T-cell (primary cell): ENCODE measurements around the gene ZCCHC24. TPM values are rescaled to one million over a fixed set of nuclear protein-coding genes. Genes with fewer than 3 reads are reported as not detected.
"Not testable (repeated sequence)": the region's sequence is repeated elsewhere in the genome, so short reads cannot be mapped to it uniquely, and the experiment has no call there.

ENCODE experiments used
- ATAC-seq, 4 experiments: fragments of 200-7000 bp in 3 of 4; fragments of 150-1000 bp in 1 of 4; cut with Tn5 transposase; replicated peaks in 1 of 4; 1 replicate in 3 of 4; 2 replicates in 1 of 4; pipeline ENCODE4 v1.10.0; 2021; ENCODE audit warnings: moderate library complexity in 3 of 4, mild to moderate bottlenecking in 2 of 4, moderate number of reproducible peaks in 1 of 4
- CTCF ChIA-PET, 2 donors: fragments of 300-600 bp; sonication (Branson Sonifier 250); formaldehyde crosslinking; loops; one replicate each; lab custom pipeline; 2022; ENCODE audit warnings: antibody characterized with exemption in 2 of 2; lab: Charles Lee
- POLR2A ChIA-PET, 2 donors: fragments of 300-600 bp; sonication (Branson Sonifier 250); formaldehyde crosslinking; loops; one replicate each; lab custom pipeline; 2022; ENCODE audit warnings: antibody characterized with exemption in 2 of 2; lab: Charles Lee
- DNase-seq, 35 experiments: peaks; one replicate each; pipeline versions ENCODE4 v3.0.0 to v3.0.0-alpha.2; 2013 to 2023
- H3K27ac ChIP-seq: one replicate; pipeline ENCODE4 v1.5.1; 2013; ENCODE audit warnings: low read length
- H3K27me3 ChIP-seq, 2 experiments: replicated peaks in 1 of 2; 1 replicate in 1 of 2; 2 replicates in 1 of 2; pipeline versions ENCODE4 v1.6.1 to v1.7.0; 2013; ENCODE audit warnings: low read length in 1 of 2, mixed read lengths in 1 of 2; ENCODE audit not compliant: control insufficient read depth in 2 of 2, insufficient read depth in 2 of 2; ENCODE audit errors: extremely low read depth in 1 of 2
- H3K36me3 ChIP-seq, 2 donors: 1 replicate in 1 of 2; 2 replicates in 1 of 2; pipeline versions ENCODE4 v1.6.1 to v1.7.0; 2013; ENCODE audit warnings: low read length in 1 of 2; ENCODE audit not compliant: control insufficient read depth in 2 of 2, insufficient read depth in 1 of 2; ENCODE audit errors: extremely low read depth in 1 of 2
- H3K4me1 ChIP-seq, 2 experiments: 1 replicate in 1 of 2; 2 replicates in 1 of 2; pipeline versions ENCODE4 v1.6.1 to v1.7.0; 2013; ENCODE audit warnings: low read length in 2 of 2, mixed read lengths in 1 of 2; ENCODE audit not compliant: insufficient read depth in 2 of 2, control insufficient read depth in 1 of 2; ENCODE audit errors: extremely low read depth in 1 of 2
- H3K4me3 ChIP-seq, 2 donors: 1 replicate in 1 of 2; 2 replicates in 1 of 2; pipeline versions ENCODE4 v1.5.1 to v1.7.0; 2013; ENCODE audit warnings: mild to moderate bottlenecking in 2 of 2, low read length in 1 of 2, moderate library complexity in 1 of 2; ENCODE audit not compliant: control insufficient read depth in 1 of 2; ENCODE audit errors: extremely low read depth in 1 of 2
- H3K9me3 ChIP-seq: 2 replicates; pipeline ENCODE4 v1.7.0; 2013
- H3K27ac Mint-ChIP-seq, 2 donors: one replicate each; pipeline ENCODE4 v1.8.0; 2020 to 2021; ENCODE audit warnings: mild to moderate bottlenecking in 2 of 2, mixed read lengths in 2 of 2
- H3K27me3 Mint-ChIP-seq, 2 donors: one replicate each; pipeline ENCODE4 v1.8.0; 2021 to 2022; ENCODE audit warnings: mixed read lengths in 2 of 2
- H3K36me3 Mint-ChIP-seq: one replicate; pipeline ENCODE4 v1.8.0; 2021; ENCODE audit warnings: mixed read lengths
- H3K4me1 Mint-ChIP-seq, 3 donors: one replicate each; pipeline ENCODE4 v1.8.0; 2020 to 2022; ENCODE audit warnings: mixed read lengths in 3 of 3, mild to moderate bottlenecking in 1 of 3
- H3K4me3 Mint-ChIP-seq, 3 donors: one replicate each; pipeline ENCODE4 v1.8.0; 2020 to 2022; ENCODE audit warnings: mild to moderate bottlenecking in 3 of 3, mixed read lengths in 3 of 3, moderate library complexity in 3 of 3
- H3K9me3 Mint-ChIP-seq, 3 donors: one replicate each; pipeline ENCODE4 v1.8.0; 2020 to 2022; ENCODE audit warnings: mixed read lengths in 3 of 3
- WGBS: methylation state at CpG from one replicate; pipeline ENCODE4 v1.1.5; 2013; ENCODE audit warnings: missing lambda C conversion rate; ENCODE audit not compliant: insufficient coverage; 5-methylcytosine and 5-hydroxymethylcytosine counted together
- total RNA-seq, 35 experiments: library from RNA in 6 of 35; stranded (reverse) in 6 of 35; fragments of 120-200 nt in 1 of 35; gene quantifications; one replicate each; pipeline versions ENCODE4 v1.2.1 to v1.2.4 and lab custom pipeline; 2013 to 2026

Gene ZCCHC24
- total RNA-seq, 5 donors from 2014 or later (not counting 1 experiment from before 2014, with no cell fraction given), result 0.60 to 2.4 (median 1.9) TPM

DNA sequence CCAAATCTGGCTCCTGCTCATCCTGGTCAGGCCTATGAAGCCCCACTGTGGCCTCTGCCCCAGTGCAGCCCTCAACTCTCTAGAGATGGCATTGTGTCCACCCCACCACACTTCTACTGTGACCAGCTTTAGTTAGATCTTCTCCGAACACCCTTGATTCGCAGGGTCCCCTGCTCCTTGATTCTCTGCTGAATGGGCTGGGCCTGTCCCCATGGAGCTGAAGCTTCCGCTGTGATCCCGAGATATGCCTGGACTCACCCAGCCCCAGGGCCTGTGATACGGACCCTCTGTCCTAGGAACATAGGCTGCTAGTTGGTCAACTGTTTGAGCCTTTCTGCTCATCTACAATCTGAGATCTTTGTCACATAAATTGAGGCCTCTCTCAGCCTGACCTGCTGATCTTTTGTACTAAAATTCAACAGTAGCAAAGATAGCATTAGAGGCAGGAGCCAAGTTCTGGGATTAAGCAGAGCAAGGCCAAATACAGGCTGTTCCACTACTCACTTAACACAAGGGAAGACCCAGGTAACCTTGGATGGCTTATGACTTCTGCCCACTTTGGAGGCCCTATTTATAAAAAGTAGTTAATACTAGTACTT, 104.7 kb downstream of the ZCCHC24 start:
- no peaks in the 10 kb centered on the region for H3K36me3 ChIP-seq
- WGBS, result 95% methylated on average over 5 of the region's 5 CpGs
- Mint-ChIP-seq H3K27ac (no peak overlapping the region), H3K27me3 (no peaks in the 10 kb centered on the region), H3K4me3 (no peak overlapping the region), H3K36me3 (no peaks in the 10 kb centered on the region), H3K4me1 (peaks cover 1 to 11% (median 10%) of the 10 kb centered on the region in 3 donors), H3K9me3 (no peaks in the 10 kb centered on the region)
- no peak overlapping the region for H3K4me3 ChIP-seq
- ATAC-seq (no peak), DNase-seq (no peak)
- H3K27me3 ChIP-seq, result no peaks in the 10 kb centered on the region
- H3K9me3 ChIP-seq, result no peaks in the 10 kb centered on the region
- ChIA-PET CTCF (interaction anchor here in 1 of 2 donors (1.6 kb wide), 1 partner anchor 17 kb away, joined by 5 read pairs; no protein-coding TSS in a partner anchor), POLR2A (interaction anchor here (0.6 to 0.7 kb wide), 4 partner anchors 9 to 1134 kb away, joined by 3 to 9 read pairs (median 3); no protein-coding TSS in a partner anchor)
- peaks cover 0 to 9% of the 10 kb centered on the region in 2 experiments for H3K4me1 ChIP-seq
- H3K27ac ChIP-seq, result no peak overlapping the region

DNA sequence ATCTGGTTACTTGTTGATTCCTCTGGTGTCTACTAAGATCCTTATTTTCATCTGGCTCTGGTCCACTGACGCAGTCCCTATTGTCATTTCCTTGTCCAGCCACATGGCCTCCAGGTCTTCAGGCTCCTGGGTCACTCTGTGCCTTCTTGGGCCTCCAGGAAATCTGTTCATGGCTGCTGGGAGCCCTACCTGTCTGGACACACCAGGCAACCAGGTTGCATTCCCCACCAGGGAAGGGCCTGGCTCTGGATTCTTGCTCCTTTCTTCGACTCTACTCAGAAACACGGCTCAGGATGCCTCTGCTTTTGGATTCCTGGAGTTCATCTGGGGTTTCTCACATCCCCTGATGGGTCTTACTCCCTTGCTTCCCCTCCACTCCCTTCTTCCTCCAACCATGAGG, 106.2 kb downstream of the ZCCHC24 start:
- CTCF ChIA-PET, result no interaction called here
- Histone ChIP-seq H3K36me3 (no peaks in the 10 kb centered on the region), H3K27ac (no peak overlapping the region), H3K27me3 (no peaks in the 10 kb centered on the region), H3K4me1 (peaks cover 0 to 9% of the 10 kb centered on the region in 2 experiments), H3K4me3 (no peak overlapping the region), H3K9me3 (no peaks in the 10 kb centered on the region)
- Mint-ChIP-seq H3K27ac (no peak overlapping the region), H3K4me3 (no peak overlapping the region), H3K4me1 (peaks cover 1 to 10% (median 8%) of the 10 kb centered on the region in 3 donors), H3K9me3 (no peaks in the 10 kb centered on the region), H3K36me3 (no peaks in the 10 kb centered on the region), H3K27me3 (no peaks in the 10 kb centered on the region)
- no peak for DNase-seq
- POLR2A ChIA-PET, result no interaction called here
- WGBS, result 100% methylated on average over 3 of the region's 3 CpGs
- ATAC-seq, result no peak

DNA sequence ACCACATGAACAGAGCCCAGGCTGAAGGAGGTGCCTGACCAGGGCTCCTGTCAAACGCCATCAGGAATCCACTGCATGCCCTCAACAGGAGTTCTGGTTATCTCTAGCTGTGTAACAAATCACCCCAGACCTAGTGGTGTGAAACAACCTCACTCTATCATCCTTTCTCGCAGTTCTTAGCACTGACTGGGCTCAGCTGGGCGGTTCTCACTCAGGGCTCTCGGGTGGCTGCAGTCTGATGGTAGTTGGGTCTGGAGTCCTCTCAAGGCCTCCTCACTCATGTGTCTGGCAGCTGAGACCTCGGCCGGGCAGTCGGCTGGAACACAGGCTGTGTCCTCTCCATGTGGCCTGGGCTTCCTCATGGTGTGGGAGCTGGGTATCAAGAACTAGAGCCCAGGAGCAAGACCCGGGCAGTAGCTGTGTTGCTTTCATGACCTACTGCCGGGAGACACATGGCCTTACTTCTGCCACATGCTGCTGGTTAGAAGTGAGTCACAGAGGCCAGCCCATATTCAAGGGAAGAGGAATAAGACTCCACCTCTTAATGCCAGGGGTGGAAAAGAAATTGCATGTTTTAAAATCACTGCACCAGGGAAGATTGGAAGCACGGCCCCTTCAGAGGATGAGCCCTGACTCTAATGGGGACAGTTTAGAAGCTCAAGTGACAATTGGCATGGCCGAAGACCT, 107.5 kb downstream of the ZCCHC24 start:
- ATAC-seq, H3K27me3 Mint-ChIP-seq, H3K4me1 Mint-ChIP-seq, H3K4me1 ChIP-seq, H3K27me3 ChIP-seq, H3K36me3 ChIP-seq, POLR2A ChIA-PET, H3K9me3 Mint-ChIP-seq, H3K4me3 Mint-ChIP-seq, H3K36me3 Mint-ChIP-seq, H3K27ac ChIP-seq, H3K9me3 ChIP-seq, H3K27ac Mint-ChIP-seq, H3K4me3 ChIP-seq, DNase-seq: not testable (repeated sequence)
- WGBS, result 86% methylated on average over 1 of the region's 11 CpGs
- CTCF ChIA-PET, result interaction anchor here in 1 of 2 donors (0.8 kb wide), 1 partner anchor 108 kb away, joined by 7 read pairs; no protein-coding TSS in a partner anchor

DNA sequence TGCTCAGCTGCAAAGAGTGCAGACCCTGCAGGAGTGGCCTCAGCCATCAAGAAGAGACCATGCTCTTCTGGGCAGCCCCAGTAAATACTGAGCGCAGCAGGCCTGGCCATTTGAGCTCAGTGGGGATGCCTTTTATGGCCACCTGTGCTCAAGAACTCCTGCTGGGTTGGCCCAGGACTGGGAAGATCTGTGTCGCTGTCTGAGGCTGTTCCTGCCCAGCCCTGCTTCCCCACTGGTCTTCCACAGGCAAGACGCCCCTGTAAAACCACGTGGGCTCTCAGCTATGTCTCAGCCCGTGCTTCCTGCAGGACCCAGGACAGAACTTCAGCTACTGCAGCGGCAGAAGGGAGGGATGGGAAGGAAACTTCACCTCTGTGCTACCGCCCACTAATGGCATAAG, 108.7 kb downstream of the ZCCHC24 start:
- no peaks in the 10 kb centered on the region for H3K27me3 Mint-ChIP-seq
- ATAC-seq (no peak), DNase-seq (no peak)
- Histone ChIP-seq H3K4me1 (peaks cover 3 to 5% of the 10 kb centered on the region in 2 experiments), H3K9me3 (no peaks in the 10 kb centered on the region), H3K27me3 (no peaks in the 10 kb centered on the region), H3K36me3 (no peaks in the 10 kb centered on the region), H3K27ac (no peak overlapping the region), H3K4me3 (no peak overlapping the region)
- peaks cover 4 to 12% (median 4%) of the 10 kb centered on the region in 3 donors for H3K4me1 Mint-ChIP-seq
- no peaks in the 10 kb centered on the region for H3K36me3 Mint-ChIP-seq
- no peaks in the 10 kb centered on the region for H3K9me3 Mint-ChIP-seq
- CTCF ChIA-PET, result interaction anchor here in 1 of 2 donors (0.7 to 1.4 kb wide), 2 partner anchors 9 to 15 kb away, joined by 3 to 8 read pairs; no protein-coding TSS in a partner anchor
- POLR2A ChIA-PET, result no interaction called here
- 66% methylated on average over 3 of the region's 7 CpGs for WGBS
- no peak overlapping the region for H3K4me3 Mint-ChIP-seq
- no peak overlapping the region for H3K27ac Mint-ChIP-seq

DNA sequence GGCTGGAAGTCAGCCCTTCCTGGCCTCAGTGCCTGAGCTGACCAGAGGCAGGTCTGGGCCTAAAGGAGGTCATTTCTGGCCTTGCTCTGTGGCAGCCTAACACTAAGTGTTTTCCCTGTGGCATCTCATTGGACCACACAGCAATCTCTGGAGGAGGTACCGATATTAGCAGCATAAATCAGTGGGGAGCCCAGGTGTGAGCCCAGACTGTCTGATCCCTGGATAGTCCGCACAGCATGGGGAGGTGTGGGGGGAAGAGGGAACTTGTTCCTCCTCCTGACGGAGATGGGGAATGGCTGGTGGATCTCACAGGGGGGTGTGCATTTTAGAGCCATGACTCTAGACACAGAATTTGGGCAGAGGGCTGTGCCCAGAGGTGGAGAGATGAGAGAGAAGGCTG, 109.1 kb downstream of the ZCCHC24 start:
- Histone ChIP-seq H3K36me3 (no peaks in the 10 kb centered on the region), H3K9me3 (no peaks in the 10 kb centered on the region), H3K27me3 (no peaks in the 10 kb centered on the region), H3K4me3 (no peak overlapping the region), H3K4me1 (peaks cover 7 to 10% of the 10 kb centered on the region in 2 experiments), H3K27ac (no peak overlapping the region)
- POLR2A ChIA-PET, result no interaction called here
- H3K9me3 Mint-ChIP-seq, result no peaks in the 10 kb centered on the region
- WGBS, result 100% methylated on average over 3 of the region's 3 CpGs
- H3K4me1 Mint-ChIP-seq, result peaks cover 7 to 17% (median 9%) of the 10 kb centered on the region in 3 donors
- H3K27me3 Mint-ChIP-seq, result no peaks in the 10 kb centered on the region
- H3K4me3 Mint-ChIP-seq, result no peak overlapping the region
- no peak for ATAC-seq
- CTCF ChIA-PET, result interaction anchor here in 1 of 2 donors (1.4 kb wide), 1 partner anchor 14 kb away, joined by 3 read pairs; no protein-coding TSS in a partner anchor
- no peak for DNase-seq
- no peaks in the 10 kb centered on the region for H3K36me3 Mint-ChIP-seq
- H3K27ac Mint-ChIP-seq, result no peak overlapping the region

DNA sequence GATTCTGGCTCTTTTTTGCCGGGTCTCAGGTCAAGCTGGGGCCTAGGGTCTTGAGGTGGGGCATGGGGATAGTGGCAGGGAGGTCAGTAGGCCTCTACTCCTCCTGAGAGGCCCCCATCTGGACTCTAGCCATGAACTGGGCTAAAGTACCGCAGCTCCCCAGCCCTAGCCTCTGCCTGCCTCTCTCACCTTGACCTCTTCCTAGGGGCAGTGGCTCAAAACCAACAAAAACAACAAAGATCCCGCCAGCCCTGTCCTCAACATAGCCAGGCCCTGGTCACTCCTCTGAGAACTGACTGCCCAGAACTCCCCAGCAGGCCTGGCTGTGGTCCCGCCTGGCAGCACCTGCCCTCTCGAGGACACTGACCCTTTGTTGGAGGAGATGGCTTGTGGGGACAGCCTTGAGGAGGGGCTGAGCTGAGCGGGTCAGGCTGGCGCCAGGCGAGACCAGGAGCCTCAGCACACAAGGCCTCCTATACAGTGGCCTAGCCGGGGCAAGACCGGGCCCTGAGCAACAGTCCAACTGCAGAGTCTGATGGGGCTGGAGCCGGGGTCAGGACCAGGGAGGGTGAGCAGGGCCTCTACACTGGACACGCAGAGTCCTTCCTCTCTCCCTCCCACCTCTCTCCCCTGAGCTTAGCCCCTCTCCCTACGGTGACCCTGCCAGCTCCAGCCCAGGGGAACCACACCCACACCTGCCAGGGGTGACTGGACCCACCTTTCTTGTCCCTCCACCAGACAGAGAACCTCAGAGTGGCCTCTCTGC, 109.8 kb downstream of the ZCCHC24 start:
- no peak overlapping the region for H3K27ac Mint-ChIP-seq
- H3K4me1 ChIP-seq, result peaks cover 10 to 14% of the 10 kb centered on the region in 2 experiments
- CTCF ChIA-PET, result no interaction called here

More for the DNA sequence above, 109.8 kb downstream of the ZCCHC24 start:
- Mint-ChIP-seq H3K36me3 (no peaks in the 10 kb centered on the region), H3K27me3 (no peaks in the 10 kb centered on the region), H3K4me3 (no peak overlapping the region), H3K9me3 (no peaks in the 10 kb centered on the region), H3K4me1 (peaks cover 7 to 21% (median 14%) of the 10 kb centered on the region in 3 donors)
- WGBS, result 91% methylated on average over 8 of the region's 13 CpGs
- ATAC-seq (no peak), DNase-seq (no peak)
- Histone ChIP-seq H3K27me3 (no peaks in the 10 kb centered on the region), H3K4me3 (no peak overlapping the region), H3K9me3 (no peaks in the 10 kb centered on the region), H3K27ac (no peak overlapping the region), H3K36me3 (no peaks in the 10 kb centered on the region)
- POLR2A ChIA-PET, result no interaction called here
